Small intestine (tissue), 7 donors: ENCODE results near the gene ZBTB12. TPM values are rescaled to one million over a fixed set of nuclear protein-coding genes. Genes with fewer than 3 reads are reported as not detected.
A peak's percentile ranks its signal among the peaks of the same experiment; 100 is the strongest.
"Not testable (repeated sequence)": the region's sequence is repeated elsewhere in the genome, so short reads cannot be mapped to it uniquely, and the experiment has no call there.

Source experiments
- DNase-seq, 2 donors: peaks; one replicate each; pipeline versions ENCODE4 v3.0.0 to v3.0.0-alpha.2; 2013
- FAIRE-seq: peaks from 2 replicates; lab custom pipeline; 2012; peaks lifted over from hg19 to GRCh38; lab: Jason Lieb, UNC
- H3K27ac ChIP-seq, 3 donors: one replicate each; pipeline ENCODE4 v1.5.1; 2013; ENCODE audit warnings: low read length in 2 of 3, mild to moderate bottlenecking in 2 of 3, control low read depth in 1 of 3, inconsistent platforms in 1 of 3, low read depth in 1 of 3, moderate library complexity in 1 of 3
- H3K27me3 ChIP-seq, 3 donors: one replicate each; pipeline ENCODE4 v1.6.1; 2013; ENCODE audit warnings: low read length in 3 of 3, inconsistent platforms in 1 of 3; ENCODE audit not compliant: control insufficient read depth in 3 of 3, insufficient read depth in 3 of 3
- H3K36me3 ChIP-seq, 3 donors: one replicate each; pipeline ENCODE4 v1.6.1; 2013; ENCODE audit warnings: low read length in 3 of 3, inconsistent platforms in 1 of 3, low read depth in 1 of 3, mild to moderate bottlenecking in 1 of 3, moderate library complexity in 1 of 3; ENCODE audit not compliant: control insufficient read depth in 3 of 3, insufficient read depth in 2 of 3
- H3K4me1 ChIP-seq, 3 donors: one replicate each; pipeline ENCODE4 v1.6.1; 2013; ENCODE audit warnings: low read length in 2 of 3, inconsistent platforms in 1 of 3, low read depth in 1 of 3, mild to moderate bottlenecking in 1 of 3, moderate library complexity in 1 of 3; ENCODE audit not compliant: control insufficient read depth in 3 of 3, insufficient read depth in 2 of 3
- H3K4me3 ChIP-seq, 3 donors: one replicate each; pipeline ENCODE4 v1.5.1; 2013; ENCODE audit warnings: low read length in 3 of 3, control low read depth in 1 of 3, inconsistent platforms in 1 of 3, low read depth in 1 of 3, mild to moderate bottlenecking in 1 of 3, moderate library complexity in 1 of 3
- H3K9me3 ChIP-seq, 2 donors: one replicate each; pipeline ENCODE4 v1.6.1; 2013; ENCODE audit warnings: low read depth in 1 of 2, low read length in 1 of 2; ENCODE audit not compliant: control insufficient read depth in 2 of 2, insufficient read depth in 1 of 2
- WGBS, 3 donors: extraction: QIAGEN DNeasy Blood & Tissue Kit; methylation state at CpG; one replicate each; pipeline ENCODE4 v1.1.7; 2013; 5-methylcytosine and 5-hydroxymethylcytosine counted together
- polyA plus RNA-seq, 4 donors: library from polyadenylated mRNA; stranded (reverse) in 3 of 4; unstranded in 1 of 4; fragments of 200-250 nt in 3 of 4; fragments of 120-200 nt in 1 of 4; gene quantifications; one replicate each; pipeline versions ENCODE4 v1.2.1 to v1.2.3, GENCODE V29; 2013
- donor health status: healthy with polysubstance abuse.
- donor health status: control.
- donor health status: control.
- donor health status: Bipolar disorder and iron deficiency.
- donor health status: healthy.

ZBTB12 gene
- polyA plus RNA-seq, 4 donors = 1.6 to 12.5 (median 5.2) TPM

- peak; percentile 100 for DNase-seq
- WGBS, 3 donors = 0 to 1% (median 1%) methylated on average over 62 to 64 of the region's 64 CpGs
- peaks cover 0 to 12% (median 0%) of the 10 kb centered on the region in 3 donors for H3K4me1 ChIP-seq
- no peaks in the 10 kb centered on the region for H3K9me3 ChIP-seq
- H3K36me3 ChIP-seq = peaks cover 4 to 80% (median 4%) of the 10 kb centered on the region in 3 donors
- peak within 1 kb of the TSS; percentile 60 to 91 (median 78) for H3K27ac ChIP-seq
- peak within 1 kb of the TSS; percentile 50 to 83 (median 63) for H3K4me3 ChIP-seq
- H3K27me3 ChIP-seq = no peaks in the 10 kb centered on the region
- FAIRE-seq = peak; percentile 53
These were observed 39.3 kb downstream of the ZBTB12 start, which contains the start of gene NEU1 for GRCh38 chr6:31862344-31863235. TSS of gene NEU1 (minus strand) at chr6:31862821. CDS start at chr6:31862776, 45 bp downstream.

DNA sequence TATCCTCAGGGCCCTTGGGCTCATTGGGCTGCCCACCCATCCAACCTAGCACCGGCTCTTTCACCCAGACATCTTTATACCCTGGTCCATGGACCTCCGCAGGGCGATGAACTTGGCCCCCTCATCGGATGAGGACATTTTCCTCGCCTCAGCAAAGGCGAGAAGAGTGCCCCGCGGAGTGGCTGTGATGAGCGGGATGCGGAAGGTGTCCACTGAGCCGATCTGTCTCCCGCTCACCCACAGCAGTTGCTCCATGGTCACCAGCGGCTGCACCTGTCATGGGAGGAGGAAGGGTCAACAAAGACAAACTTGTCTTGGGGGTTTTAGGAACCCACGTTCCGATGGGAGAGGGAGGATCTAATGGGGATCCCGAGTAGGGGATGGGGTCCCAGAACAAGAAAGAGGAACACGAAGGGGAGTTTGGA is 40.0 kb downstream of the ZBTB12 start:
- 44 to 49% (median 45%) methylated on average over 17 of the region's 17 CpGs for WGBS, 3 donors
- Histone ChIP-seq H3K4me1 (peaks cover 0 to 12% (median 0%) of the 10 kb centered on the region in 3 donors), H3K9me3 (no peaks in the 10 kb centered on the region), H3K27ac (peak overlapping the region in 1 of 3 donors; percentile 77), H3K36me3 (peaks cover 4 to 77% (median 4%) of the 10 kb centered on the region in 3 donors), H3K4me3 (peak overlapping the region; percentile 50 to 83 (median 63)), H3K27me3 (no peaks in the 10 kb centered on the region)
- no peak for FAIRE-seq
- DNase-seq = peak in 1 of 2 donors; percentile 31

DNA sequence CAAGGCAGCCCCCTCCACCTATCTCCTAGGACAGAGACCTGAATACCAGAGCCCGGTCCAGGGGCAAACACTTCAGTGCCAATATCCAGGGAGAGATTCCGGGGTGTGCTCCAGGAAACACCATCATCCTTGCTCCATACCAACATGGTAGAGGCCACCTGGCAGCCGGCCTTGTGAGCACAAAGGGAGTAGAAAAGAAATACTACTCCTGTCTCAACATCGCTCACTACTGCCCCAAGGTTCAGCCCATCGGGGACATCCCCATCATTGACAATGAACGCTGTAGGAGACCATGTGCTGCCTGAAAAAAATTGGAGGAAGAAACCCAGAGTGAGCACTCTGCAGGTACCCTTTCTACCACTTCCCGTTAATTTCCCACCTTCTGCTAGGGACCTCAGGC is 40.7 kb downstream of the ZBTB12 start:
- Histone ChIP-seq H3K36me3 (peaks cover 4 to 74% (median 4%) of the 10 kb centered on the region in 3 donors), H3K27me3 (no peaks in the 10 kb centered on the region), H3K4me1 (peaks cover 0 to 12% (median 0%) of the 10 kb centered on the region in 3 donors), H3K4me3 (no peak overlapping the region), H3K27ac (no peak overlapping the region), H3K9me3 (no peaks in the 10 kb centered on the region)
- no peak for DNase-seq
- no peak for FAIRE-seq
- 92 to 97% (median 94%) methylated on average over 7 of the region's 7 CpGs for WGBS, 3 donors

- WGBS, 3 donors = 96 to 98% (median 97%) methylated on average over 13 of the region's 13 CpGs
- H3K27ac ChIP-seq = no peak overlapping the region
- H3K9me3 ChIP-seq = no peaks in the 10 kb centered on the region
- no peak for DNase-seq
- FAIRE-seq = no peak
- no peak overlapping the region for H3K4me3 ChIP-seq
- no peaks in the 10 kb centered on the region for H3K27me3 ChIP-seq
- peaks cover 0 to 71% (median 4%) of the 10 kb centered on the region in 3 donors for H3K36me3 ChIP-seq
- peaks cover 0 to 12% (median 0%) of the 10 kb centered on the region in 3 donors for H3K4me1 ChIP-seq
These were observed 41.5 kb downstream of the ZBTB12 start for GRCh38 chr6:31860349-31860748.

DNA sequence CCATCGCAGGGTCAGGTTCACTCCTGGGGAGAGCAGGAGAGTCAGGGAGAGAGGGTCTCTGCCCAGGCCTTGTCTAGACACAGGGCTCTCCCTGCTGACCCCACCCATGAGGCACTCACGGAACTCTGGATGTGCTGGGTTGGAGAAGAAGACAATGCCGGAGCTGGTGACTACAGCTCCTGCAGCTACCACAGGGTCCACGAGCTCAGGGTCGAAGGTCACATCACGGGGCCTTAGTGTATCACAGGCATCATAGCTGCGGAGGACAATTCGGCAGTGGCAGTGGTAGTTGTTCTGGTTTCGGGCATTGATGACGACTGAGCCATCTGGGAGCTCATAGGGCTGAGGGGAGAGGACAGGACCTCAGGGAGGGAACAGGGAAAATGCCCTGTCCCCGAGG is 42.0 kb downstream of the ZBTB12 start:
- 81 to 90% (median 88%) methylated on average over 11 of the region's 11 CpGs for WGBS, 3 donors
- FAIRE-seq (no peak), DNase-seq (no peak)
- Histone ChIP-seq H3K4me3 (no peak overlapping the region), H3K27me3 (no peaks in the 10 kb centered on the region), H3K4me1 (peaks cover 0 to 12% (median 0%) of the 10 kb centered on the region in 3 donors), H3K36me3 (peaks cover 0 to 67% (median 4%) of the 10 kb centered on the region in 3 donors), H3K9me3 (no peaks in the 10 kb centered on the region), H3K27ac (no peak overlapping the region)

DNA sequence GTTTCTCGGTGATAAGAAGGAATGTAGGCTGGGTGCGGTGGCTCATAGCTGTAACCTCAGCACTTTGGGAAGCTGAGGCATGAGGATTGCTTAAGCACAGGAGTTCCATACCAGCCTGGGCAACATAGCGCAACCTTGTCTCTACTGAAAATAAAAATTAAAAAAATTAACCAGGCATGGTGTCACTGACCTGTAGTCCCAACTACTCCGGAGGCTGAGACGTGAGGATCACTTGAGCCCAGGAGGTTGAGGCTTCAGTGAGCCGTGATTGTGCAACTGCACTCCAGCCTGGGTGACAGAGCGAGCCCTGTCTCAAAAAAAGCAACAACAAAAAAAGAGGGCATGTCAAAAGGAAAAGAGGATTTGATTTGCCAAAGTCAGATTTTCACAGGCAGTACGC is 43.2 kb downstream of the ZBTB12 start:
- H3K27ac ChIP-seq = no peak overlapping the region
- WGBS, 3 donors = 94 to 97% (median 95%) methylated on average over 8 of the region's 8 CpGs
- H3K36me3 ChIP-seq = peaks cover 0 to 56% (median 4%) of the 10 kb centered on the region in 3 donors
- no peak for DNase-seq
- H3K4me3 ChIP-seq = no peak overlapping the region
- peaks cover 0 to 7% (median 0%) of the 10 kb centered on the region in 3 donors for H3K4me1 ChIP-seq
- H3K27me3 ChIP-seq = no peaks in the 10 kb centered on the region
- H3K9me3 ChIP-seq = no peaks in the 10 kb centered on the region
- FAIRE-seq = no peak

- H3K27me3 ChIP-seq, H3K9me3 ChIP-seq, H3K4me3 ChIP-seq, H3K4me1 ChIP-seq, H3K27ac ChIP-seq, FAIRE-seq, DNase-seq: not testable (repeated sequence)
- WGBS, 3 donors = 91 to 92% (median 92%) methylated on average over 8 of the region's 8 CpGs
- peaks cover 0 to 49% (median 4%) of the 10 kb centered on the region in 3 donors for H3K36me3 ChIP-seq
These were observed 44.1 kb downstream of the ZBTB12 start for GRCh38 chr6:31857774-31858173.

- not testable (repeated sequence) for H3K4me3 ChIP-seq, H3K27ac ChIP-seq, FAIRE-seq, DNase-seq, H3K9me3 ChIP-seq, H3K27me3 ChIP-seq, H3K36me3 ChIP-seq
- peaks cover 0 to 18% (median 0%) of the 10 kb centered on the region in 3 donors for H3K4me1 ChIP-seq
- 90 to 94% (median 91%) methylated on average over 22 to 35 of the region's 35 CpGs for WGBS, 3 donors
These were observed 49.7 kb downstream of the ZBTB12 start for GRCh38 chr6:31851980-31852718.
